GM12878 (cell line): ENCODE results near the gene LBH. TPM values are rescaled to one million over a fixed set of nuclear protein-coding genes. Genes with fewer than 3 reads are reported as not detected.
A peak's percentile ranks its signal among the peaks of the same experiment; 100 is the strongest.

Experiments used
- CBFB ChIP-seq: IDR thresholded peaks from 2 replicates; pipeline ENCODE4 v1.6.1; 2016; ENCODE audit warnings: antibody characterized with exemption, low read depth
- CHD2 ChIP-seq: IDR thresholded peaks from 2 replicates; pipeline ENCODE4 v1.6.1; 2011; ENCODE audit warnings: low read depth, low read length, improper control_type of control experiment, borderline replicate concordance
- CREB1 ChIP-seq: IDR thresholded peaks from 2 replicates; pipeline ENCODE4 v1.6.1; 2012; ENCODE audit warnings: low read depth, mild to moderate bottlenecking, inconsistent platforms
- CUX1 ChIP-seq: IDR thresholded peaks from 2 replicates; pipeline ENCODE4 v1.6.1; 2012; ENCODE audit warnings: improper control_type of control experiment, low read depth, low read length; ENCODE audit not compliant: insufficient replicate concordance
- DPF2 ChIP-seq: fragments of 450-650 bp; IDR thresholded peaks from 2 replicates; pipeline ENCODE4 v1.6.1; 2017; ENCODE audit warnings: mild to moderate bottlenecking
- HDGF ChIP-seq: fragments of 450-650 bp; IDR thresholded peaks from 2 replicates; pipeline ENCODE4 v1.6.1; 2016; ENCODE audit warnings: antibody characterized with exemption
- IKZF2 ChIP-seq, 2 experiments: fragments of 450-650 bp; IDR thresholded peaks; 2 replicates each; pipeline ENCODE4 v1.6.1; 2017; ENCODE audit warnings: mild to moderate bottlenecking in 2 of 2, moderate library complexity in 2 of 2
- MAX ChIP-seq: IDR thresholded peaks from 2 replicates; pipeline ENCODE4 v1.6.1; 2012; ENCODE audit warnings: low read depth, low read length, improper control_type of control experiment
- MXI1 ChIP-seq: fragments of 150-350 bp; IDR thresholded peaks from 2 replicates; pipeline ENCODE4 v1.6.1; 2011; ENCODE audit warnings: low read depth, mild to moderate bottlenecking, inconsistent platforms, low read length, improper control_type of control experiment
- NR2C1 ChIP-seq: fragments of 450-650 bp; IDR thresholded peaks from 2 replicates; pipeline ENCODE4 v1.6.1; 2017; ENCODE audit warnings: antibody characterized with exemption, mild to moderate bottlenecking, moderate library complexity
- RAD51 ChIP-seq: fragments of 450-650 bp; IDR thresholded peaks from 2 replicates; pipeline ENCODE4 v1.6.1; 2016; ENCODE audit warnings: moderate library complexity, mild to moderate bottlenecking, inconsistent platforms
- RELA ChIP-seq: fragments of 450-650 bp; IDR thresholded peaks from 2 replicates; pipeline ENCODE4 v1.8.0; 2014; ENCODE audit warnings: borderline replicate concordance; ENCODE audit not compliant: partially characterized antibody
- SPI1 ChIP-seq: IDR thresholded peaks from 2 replicates; pipeline ENCODE4 v1.6.1; 2011; ENCODE audit warnings: low read depth, mild to moderate bottlenecking, low read length, moderate library complexity, borderline replicate concordance; ENCODE audit not compliant: insufficient read depth
- SREBF2 ChIP-seq: IDR thresholded peaks from 2 replicates; pipeline ENCODE4 v1.6.1; 2012; ENCODE audit warnings: mild to moderate bottlenecking, low read length
- ZBTB40 ChIP-seq: fragments of 450-650 bp; IDR thresholded peaks from 2 replicates; pipeline ENCODE4 v1.6.1; 2016; ENCODE audit warnings: mild to moderate bottlenecking, moderate library complexity, borderline replicate concordance
- ZNF592 ChIP-seq: fragments of 450-650 bp; IDR thresholded peaks from 2 replicates; pipeline ENCODE4 v1.6.1; 2017; ENCODE audit warnings: mild to moderate bottlenecking, moderate library complexity
- polyA plus RNA-seq, 11 experiments: library from polyadenylated mRNA; depleted of rRNA in 4 of 11; unstranded in 6 of 11; stranded (reverse) in 5 of 11; fragments of >200 nt; fragmentation: Nextera tagmentation in 4 of 11; fragmentation: Illumina TruSeq in 1 of 11; extraction: Ambion mirVana in 4 of 11; extraction: Trizol in 1 of 11; gene quantifications; 1 replicate in 1 of 11; 2 replicates in 10 of 11; pipeline versions ENCODE4 v1.2.1 to v1.2.3, GENCODE V29; 2011 to 2016; ENCODE audit warnings: inconsistent platforms in 2 of 11, missing spikeins in 2 of 11, low read depth in 1 of 11
- total RNA-seq, 4 experiments: library from RNA; depleted of rRNA in 3 of 4; stranded (reverse); fragments of >200 nt in 3 of 4; fragmentation: Illumina TruSeq in 1 of 4; extraction: Trizol in 1 of 4; gene quantifications; 2 replicates each; pipeline versions ENCODE4 v1.2.1 to v1.2.3, GENCODE V29; 2013 to 2021

Gene LBH
- total and polyA plus RNA-seq, 10 of the 15 experiments (the other 5 are each of a cell fraction or from before 2014, with no cell fraction given): 9.3 to 133 (median 34.1) TPM

- no peak for TF ChIP-seq CUX1
- TF ChIP-seq RAD51: peak; percentile 87
- peak; percentile 20; the same call in 1 of the 2 replicates for TF ChIP-seq SPI1
- peak; percentile 51; the same call in 1 of the 2 replicates for TF ChIP-seq CBFB
- no peak; the same call in none of the 2 replicates for TF ChIP-seq DPF2
- no peak for TF ChIP-seq MXI1
- 0 out of 2 replicates have a peak, but pooled peaks have one; percentile 38 for TF ChIP-seq HDGF
- no peak for TF ChIP-seq CHD2
- TF ChIP-seq IKZF2 (IDR thresholded peaks at IDR 0.05): no peak; a peak in 1 of 4 replicates
- TF ChIP-seq ZBTB40: no peak
- TF ChIP-seq ZNF592: no peak
- TF ChIP-seq NR2C1: no peak
- TF ChIP-seq CREB1: no peak
- TF ChIP-seq MAX: no peak
- TF ChIP-seq RELA: no peak
- no peak for TF ChIP-seq SREBF2
Observed at GRCh38 chr2:30231996-30232800, 864 bp downstream of the LBH start (continued).
